Lung (tissue), 12 donors: ENCODE measurements around the gene SLC34A1. TPM values are rescaled to one million over a fixed set of nuclear protein-coding genes. Genes with fewer than 3 reads are reported as not detected.

ENCODE experiments used
- ATAC-seq: fragments of 200-7000 bp; cut with Tn5 transposase; one replicate; pipeline ENCODE4 v1.9.1; 2020; ENCODE audit warnings: moderate number of reproducible peaks; ENCODE audit not compliant: insufficient read depth, low FRiP score
- DNase-seq, 3 donors: peaks; one replicate each; pipeline ENCODE4 v3.0.0-alpha.2; 2013 to 2017
- H3K27ac ChIP-seq, 2 donors: one replicate each; pipeline ENCODE4 v1.5.1; 2013; ENCODE audit warnings: mild to moderate bottlenecking in 2 of 2, moderate library complexity in 2 of 2, control low read depth in 1 of 2, inconsistent platforms in 1 of 2, low read depth in 1 of 2, low read length in 1 of 2
- H3K27me3 ChIP-seq, 3 donors: one replicate each; pipeline ENCODE4 v1.5.1; 2013; ENCODE audit warnings: low read length in 2 of 3; ENCODE audit not compliant: control insufficient read depth in 3 of 3, insufficient read depth in 3 of 3
- H3K36me3 ChIP-seq, 4 donors: one replicate each; pipeline ENCODE4 v1.5.1; 2013; ENCODE audit warnings: low read length in 4 of 4, mild to moderate bottlenecking in 1 of 4, moderate library complexity in 1 of 4; ENCODE audit not compliant: control insufficient read depth in 4 of 4, insufficient read depth in 4 of 4
- H3K4me1 ChIP-seq, 5 donors: one replicate each; pipeline ENCODE4 v1.5.1; 2013; ENCODE audit warnings: low read length in 5 of 5, mild to moderate bottlenecking in 2 of 5, moderate library complexity in 1 of 5; ENCODE audit not compliant: control insufficient read depth in 5 of 5, insufficient read depth in 5 of 5
- H3K4me3 ChIP-seq: one replicate; pipeline ENCODE4 v1.5.1; 2013; ENCODE audit warnings: mild to moderate bottlenecking, control low read depth, moderate library complexity
- H3K9ac ChIP-seq, 2 donors: one replicate each; pipeline ENCODE4 v1.5.1; 2013; ENCODE audit warnings: low read length in 2 of 2, control low read depth in 1 of 2; ENCODE audit not compliant: insufficient read depth in 1 of 2
- H3K9me3 ChIP-seq, 4 donors: one replicate each; pipeline ENCODE4 v1.5.1; 2013; ENCODE audit warnings: low read length in 3 of 4, mild to moderate bottlenecking in 1 of 4, moderate library complexity in 1 of 4; ENCODE audit not compliant: control insufficient read depth in 4 of 4, insufficient read depth in 3 of 4
- CTCF ChIP-seq: IDR thresholded peaks from 2 replicates; pipeline ENCODE4 v1.5.1; 2012; ENCODE audit warnings: mild to moderate bottlenecking; ENCODE audit errors: control extremely low read depth, extremely low read depth
- WGBS, 2 donors: extraction: QIAGEN DNeasy Blood & Tissue Kit; methylation state at CpG; one replicate each; pipeline ENCODE4 v1.1.7; 2013; 5-methylcytosine and 5-hydroxymethylcytosine counted together
- polyA plus RNA-seq, 2 donors: library from polyadenylated mRNA; stranded (reverse); fragments of 200-250 nt; gene quantifications; one replicate each; pipeline ENCODE4 v1.2.1, GENCODE V29; 2013
- total RNA-seq, 2 donors: library from RNA; depleted of rRNA in 1 of 2; stranded (reverse); fragments of >200 nt in 1 of 2; gene quantifications; one replicate each; pipeline ENCODE4 v1.2.1, GENCODE V29; 2014 to 2021
- donor health status: control.
- donor health status: control.
- donor health status: Bipolar disorder and iron deficiency.
- donor health status: healthy.
- donor health status: DM: yes; HTN: yes; CAD: no.

SLC34A1 gene
- total and polyA plus RNA-seq, 4 donors: 0.02 TPM; not detected in 3

GRCh38 chr5:177382423-177383029 lies 1.7 kb upstream of the SLC34A1 start:
- no peak for TF ChIP-seq CTCF
- Histone ChIP-seq H3K36me3 (no peaks in the 10 kb centered on the region), H3K4me1 (peaks cover 0 to 3% (median 0%) of the 10 kb centered on the region in 5 donors), H3K27me3 (peaks cover 0 to 6% (median 0%) of the 10 kb centered on the region in 3 donors), H3K27ac (no peak overlapping the region), H3K4me3 (no peak overlapping the region), H3K9me3 (no peaks in the 10 kb centered on the region), H3K9ac (no peak overlapping the region)
- 20 to 34% methylated on average over 11 of the region's 11 CpGs for WGBS, 2 donors
- DNase-seq (peak; percentile 36 to 64 (median 46)), ATAC-seq (no peak)

GRCh38 chr5:177383181-177383580 lies 1.1 kb upstream of the SLC34A1 start:
- DNase-seq: no peak
- no peaks in the 10 kb centered on the region for H3K36me3 ChIP-seq
- ATAC-seq: no peak
- H3K9me3 ChIP-seq: no peaks in the 10 kb centered on the region
- no peak for TF ChIP-seq CTCF
- H3K4me1 ChIP-seq: peaks cover 0 to 3% (median 0%) of the 10 kb centered on the region in 5 donors
- peaks cover 0 to 6% (median 0%) of the 10 kb centered on the region in 3 donors for H3K27me3 ChIP-seq
- no peak overlapping the region for H3K4me3 ChIP-seq
- no peak overlapping the region for H3K27ac ChIP-seq
- WGBS, 2 donors: 83 to 96% methylated on average over 9 of the region's 9 CpGs
- no peak overlapping the region for H3K9ac ChIP-seq

GRCh38 chr5:177385720-177386119 lies 1.5 kb downstream of the SLC34A1 start:
- TF ChIP-seq CTCF: no peak
- no peak overlapping the region for H3K9ac ChIP-seq
- 52 to 54% methylated on average over 11 of the region's 11 CpGs for WGBS, 2 donors
- peaks cover 0 to 7% (median 0%) of the 10 kb centered on the region in 5 donors for H3K4me1 ChIP-seq
- ATAC-seq (no peak), DNase-seq (no peak)
- H3K36me3 ChIP-seq: no peaks in the 10 kb centered on the region
- no peak overlapping the region for H3K27ac ChIP-seq
- H3K27me3 ChIP-seq: peaks cover 0 to 6% (median 0%) of the 10 kb centered on the region in 3 donors
- H3K9me3 ChIP-seq: no peaks in the 10 kb centered on the region
- no peak overlapping the region for H3K4me3 ChIP-seq

- TF ChIP-seq CTCF: no peak
- no peak overlapping the region for H3K9ac ChIP-seq
- H3K4me1 ChIP-seq: peaks cover 0 to 10% (median 0%) of the 10 kb centered on the region in 5 donors
- peaks cover 0 to 6% (median 0%) of the 10 kb centered on the region in 3 donors for H3K27me3 ChIP-seq
- no peak overlapping the region for H3K4me3 ChIP-seq
- H3K9me3 ChIP-seq: no peaks in the 10 kb centered on the region
- ATAC-seq (no peak), DNase-seq (no peak)
- no peak overlapping the region for H3K27ac ChIP-seq
- WGBS, 2 donors: 87 to 91% methylated on average over 8 of the region's 8 CpGs
- H3K36me3 ChIP-seq: no peaks in the 10 kb centered on the region
Measured at GRCh38 chr5:177386542-177386941, 2.3 kb downstream of the SLC34A1 start.
